Lung (tissue), 12 donors: ENCODE results near the gene MPPED1. TPM values are rescaled to one million over a fixed set of nuclear protein-coding genes. Genes with fewer than 3 reads are reported as not detected.

Experiments used
- ATAC-seq: fragments of 200-7000 bp; cut with Tn5 transposase; one replicate; pipeline ENCODE4 v1.9.1; 2020; ENCODE audit warnings: moderate number of reproducible peaks; ENCODE audit not compliant: insufficient read depth, low FRiP score
- DNase-seq, 3 donors: peaks; one replicate each; pipeline ENCODE4 v3.0.0-alpha.2; 2013 to 2017
- H3K27ac ChIP-seq, 2 donors: one replicate each; pipeline ENCODE4 v1.5.1; 2013; ENCODE audit warnings: mild to moderate bottlenecking in 2 of 2, moderate library complexity in 2 of 2, control low read depth in 1 of 2, inconsistent platforms in 1 of 2, low read depth in 1 of 2, low read length in 1 of 2
- H3K27me3 ChIP-seq, 3 donors: one replicate each; pipeline ENCODE4 v1.5.1; 2013; ENCODE audit warnings: low read length in 2 of 3; ENCODE audit not compliant: control insufficient read depth in 3 of 3, insufficient read depth in 3 of 3
- H3K36me3 ChIP-seq, 4 donors: one replicate each; pipeline ENCODE4 v1.5.1; 2013; ENCODE audit warnings: low read length in 4 of 4, mild to moderate bottlenecking in 1 of 4, moderate library complexity in 1 of 4; ENCODE audit not compliant: control insufficient read depth in 4 of 4, insufficient read depth in 4 of 4
- H3K4me1 ChIP-seq, 5 donors: one replicate each; pipeline ENCODE4 v1.5.1; 2013; ENCODE audit warnings: low read length in 5 of 5, mild to moderate bottlenecking in 2 of 5, moderate library complexity in 1 of 5; ENCODE audit not compliant: control insufficient read depth in 5 of 5, insufficient read depth in 5 of 5
- H3K4me3 ChIP-seq: one replicate; pipeline ENCODE4 v1.5.1; 2013; ENCODE audit warnings: mild to moderate bottlenecking, control low read depth, moderate library complexity
- H3K9ac ChIP-seq, 2 donors: one replicate each; pipeline ENCODE4 v1.5.1; 2013; ENCODE audit warnings: low read length in 2 of 2, control low read depth in 1 of 2; ENCODE audit not compliant: insufficient read depth in 1 of 2
- H3K9me3 ChIP-seq, 4 donors: one replicate each; pipeline ENCODE4 v1.5.1; 2013; ENCODE audit warnings: low read length in 3 of 4, mild to moderate bottlenecking in 1 of 4, moderate library complexity in 1 of 4; ENCODE audit not compliant: control insufficient read depth in 4 of 4, insufficient read depth in 3 of 4
- WGBS, 2 donors: extraction: QIAGEN DNeasy Blood & Tissue Kit; methylation state at CpG; one replicate each; pipeline ENCODE4 v1.1.7; 2013; 5-methylcytosine and 5-hydroxymethylcytosine counted together
- polyA plus RNA-seq, 2 donors: library from polyadenylated mRNA; stranded (reverse); fragments of 200-250 nt; gene quantifications; one replicate each; pipeline ENCODE4 v1.2.1, GENCODE V29; 2013
- total RNA-seq, 2 donors: library from RNA; depleted of rRNA in 1 of 2; stranded (reverse); fragments of >200 nt in 1 of 2; gene quantifications; one replicate each; pipeline ENCODE4 v1.2.1, GENCODE V29; 2014 to 2021
- TF ChIP-seq, protein P1 (sequence below): IDR thresholded peaks from 2 replicates; pipeline ENCODE4 v1.5.1; 2012; ENCODE audit warnings: mild to moderate bottlenecking; ENCODE audit errors: control extremely low read depth, extremely low read depth
- donor health status: control.
- donor health status: control.
- donor health status: Bipolar disorder and iron deficiency.
- donor health status: healthy.
- donor health status: DM: yes; HTN: yes; CAD: no.

Gene MPPED1
- total and polyA plus RNA-seq, 4 donors = 0.05 to 0.65 TPM; not detected in 2

DNA sequence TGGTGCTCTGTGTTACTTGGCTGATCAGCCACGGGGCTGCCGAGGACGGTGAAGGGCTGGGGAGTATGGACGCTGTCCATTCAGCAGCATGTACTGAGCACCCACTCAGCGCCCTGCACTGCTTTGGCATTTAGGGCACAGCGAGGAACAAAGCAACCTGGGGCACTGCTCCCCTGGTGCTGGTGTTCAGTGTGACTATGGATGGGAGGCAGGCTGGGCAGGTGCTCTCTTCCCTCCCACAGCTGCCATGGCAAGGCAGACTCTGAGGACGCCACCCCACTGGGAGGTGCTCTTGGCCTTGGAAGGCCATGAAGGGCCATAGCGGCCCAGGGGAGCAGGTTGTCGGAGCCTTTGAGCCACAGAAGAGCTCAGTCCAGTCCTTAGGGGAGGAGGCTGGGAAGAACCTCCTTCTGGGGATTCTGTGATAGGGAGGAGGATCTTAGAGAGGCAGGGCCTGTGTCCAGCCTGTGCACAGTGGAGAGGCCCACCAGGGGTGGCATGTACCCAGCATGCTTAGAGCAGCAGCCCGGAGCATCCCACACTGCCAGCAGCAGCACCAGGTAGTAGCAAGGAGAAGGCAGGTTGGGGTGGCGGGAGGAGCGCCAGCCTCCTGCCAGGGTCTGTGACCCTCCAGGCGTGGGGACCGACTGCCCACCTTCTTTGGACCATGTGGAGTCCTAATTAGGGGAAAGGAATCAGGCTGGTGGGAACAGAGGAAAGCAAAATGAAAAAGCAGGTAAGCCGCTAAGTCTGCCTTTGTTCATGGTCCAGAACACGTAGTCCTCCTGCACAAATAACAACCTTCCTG lies 141.8 kb downstream of the MPPED1 start:
- Histone ChIP-seq H3K9me3 (peaks cover 0 to 4% (median 0%) of the 10 kb centered on the region in 4 donors), H3K27ac (no peak overlapping the region), H3K4me3 (no peak overlapping the region), H3K9ac (no peak overlapping the region), H3K27me3 (no peaks in the 10 kb centered on the region), H3K36me3 (no peaks in the 10 kb centered on the region), H3K4me1 (no peaks in the 10 kb centered on the region)
- DNase-seq (no peak), ATAC-seq (no peak)
- WGBS, 2 donors = 93 to 96% methylated on average over 16 of the region's 16 CpGs
- TF ChIP-seq, protein P1, sequence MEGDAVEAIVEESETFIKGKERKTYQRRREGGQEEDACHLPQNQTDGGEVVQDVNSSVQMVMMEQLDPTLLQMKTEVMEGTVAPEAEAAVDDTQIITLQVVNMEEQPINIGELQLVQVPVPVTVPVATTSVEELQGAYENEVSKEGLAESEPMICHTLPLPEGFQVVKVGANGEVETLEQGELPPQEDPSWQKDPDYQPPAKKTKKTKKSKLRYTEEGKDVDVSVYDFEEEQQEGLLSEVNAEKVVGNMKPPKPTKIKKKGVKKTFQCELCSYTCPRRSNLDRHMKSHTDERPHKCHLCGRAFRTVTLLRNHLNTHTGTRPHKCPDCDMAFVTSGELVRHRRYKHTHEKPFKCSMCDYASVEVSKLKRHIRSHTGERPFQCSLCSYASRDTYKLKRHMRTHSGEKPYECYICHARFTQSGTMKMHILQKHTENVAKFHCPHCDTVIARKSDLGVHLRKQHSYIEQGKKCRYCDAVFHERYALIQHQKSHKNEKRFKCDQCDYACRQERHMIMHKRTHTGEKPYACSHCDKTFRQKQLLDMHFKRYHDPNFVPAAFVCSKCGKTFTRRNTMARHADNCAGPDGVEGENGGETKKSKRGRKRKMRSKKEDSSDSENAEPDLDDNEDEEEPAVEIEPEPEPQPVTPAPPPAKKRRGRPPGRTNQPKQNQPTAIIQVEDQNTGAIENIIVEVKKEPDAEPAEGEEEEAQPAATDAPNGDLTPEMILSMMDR = no peak

DNA sequence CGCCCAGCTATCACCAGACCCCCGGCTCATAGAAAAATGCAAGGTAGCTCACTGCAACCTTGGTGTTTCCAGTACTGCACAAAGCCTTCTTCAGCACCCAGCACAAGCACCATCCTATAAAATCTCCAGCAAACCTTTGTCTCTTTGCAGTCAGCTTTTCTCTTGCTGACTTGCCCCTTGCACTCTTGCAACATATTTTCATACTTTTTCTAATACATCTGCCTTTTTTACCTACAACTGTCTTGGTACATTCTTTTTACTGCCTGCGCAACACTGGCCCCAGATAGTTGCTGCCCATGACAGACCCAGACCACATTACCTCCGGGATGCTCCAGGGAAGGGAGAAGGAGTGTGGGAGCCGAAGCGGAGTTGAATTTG lies 142.4 kb downstream of the MPPED1 start:
- DNase-seq = no peak
- TF ChIP-seq, protein P1 = no peak
- H3K36me3 ChIP-seq = no peaks in the 10 kb centered on the region
- no peak overlapping the region for H3K4me3 ChIP-seq
- H3K9ac ChIP-seq = no peak overlapping the region
- no peak for ATAC-seq
- peaks cover 0 to 4% (median 0%) of the 10 kb centered on the region in 4 donors for H3K9me3 ChIP-seq
- no peaks in the 10 kb centered on the region for H3K4me1 ChIP-seq
- WGBS, 2 donors = 78 to 95% methylated on average over 6 of the region's 6 CpGs
- no peak overlapping the region for H3K27ac ChIP-seq
- no peaks in the 10 kb centered on the region for H3K27me3 ChIP-seq

DNA sequence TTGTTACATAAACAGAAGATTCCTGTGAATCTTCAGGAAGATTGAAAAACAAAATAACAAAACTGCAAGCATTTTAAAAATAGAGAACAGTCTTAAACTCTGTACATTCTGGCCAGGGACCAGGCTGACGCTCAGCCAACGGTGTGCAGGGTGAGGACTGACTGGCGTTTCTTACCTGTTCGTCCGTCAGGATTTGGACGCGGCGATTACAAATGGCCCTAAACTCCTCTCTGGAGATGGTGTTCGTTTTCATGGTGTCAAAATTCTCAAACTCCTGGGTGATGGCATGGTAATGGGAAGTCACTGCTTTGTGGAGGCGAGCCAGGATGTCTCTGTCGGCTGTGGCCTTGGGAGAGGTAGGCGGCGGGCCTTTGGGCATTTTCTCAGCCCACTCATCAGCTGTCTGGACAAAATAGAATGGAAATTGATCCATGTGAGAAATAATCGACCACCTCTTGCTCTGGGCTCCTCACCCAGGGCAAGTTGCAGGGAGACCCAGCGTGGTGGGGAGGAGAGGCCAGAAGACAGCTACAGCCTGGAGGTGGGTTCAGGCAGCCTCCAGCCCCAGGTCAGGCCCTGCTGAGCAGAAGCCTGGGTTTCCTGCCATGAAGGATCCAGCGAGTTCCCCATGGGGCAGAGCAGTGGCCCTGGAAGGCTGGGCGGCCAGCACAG lies 143.0 kb downstream of the MPPED1 start:
- DNase-seq (no peak), ATAC-seq (no peak)
- no peaks in the 10 kb centered on the region for H3K36me3 ChIP-seq
- H3K4me1 ChIP-seq = no peaks in the 10 kb centered on the region
- no peak overlapping the region for H3K4me3 ChIP-seq
- TF ChIP-seq, protein P1 = no peak
- H3K9me3 ChIP-seq = peaks cover 0 to 4% (median 0%) of the 10 kb centered on the region in 4 donors
- no peak overlapping the region for H3K9ac ChIP-seq
- H3K27ac ChIP-seq = no peak overlapping the region
- no peaks in the 10 kb centered on the region for H3K27me3 ChIP-seq
- WGBS, 2 donors = 89 to 91% methylated on average over 17 of the region's 17 CpGs
